T-helper 22 cell (primary cell): ENCODE results near the gene INIP.
"Not testable (repeated sequence)": the region's sequence is repeated elsewhere in the genome, so short reads cannot be mapped to it uniquely, and the experiment has no call there.

Experiments used
- DNase-seq: peaks from one replicate; pipeline ENCODE4 v3.0.0-alpha.2; 2020; ENCODE audit warnings: low read depth

The INIP gene

DNA sequence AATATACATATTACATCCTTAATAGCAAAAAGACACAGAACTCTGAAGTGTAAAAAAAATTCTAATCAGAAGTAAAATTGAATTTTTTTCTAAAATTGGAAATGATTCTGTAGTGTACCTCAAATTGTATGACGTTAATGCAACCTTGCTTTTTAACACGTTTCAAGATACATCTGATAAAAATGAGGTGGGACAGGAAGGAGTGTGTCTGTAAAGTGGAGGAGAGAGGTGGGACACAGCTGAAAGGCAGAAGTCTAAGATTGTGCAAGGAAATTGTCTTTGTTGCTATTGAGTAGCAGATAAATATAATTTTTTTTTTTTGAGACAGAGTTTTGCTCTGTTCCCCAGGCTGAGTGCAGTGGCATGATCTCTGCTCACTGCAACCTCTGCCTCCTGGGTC, 17.0 kb upstream of the INIP start:
- no peak for DNase-seq

DNA sequence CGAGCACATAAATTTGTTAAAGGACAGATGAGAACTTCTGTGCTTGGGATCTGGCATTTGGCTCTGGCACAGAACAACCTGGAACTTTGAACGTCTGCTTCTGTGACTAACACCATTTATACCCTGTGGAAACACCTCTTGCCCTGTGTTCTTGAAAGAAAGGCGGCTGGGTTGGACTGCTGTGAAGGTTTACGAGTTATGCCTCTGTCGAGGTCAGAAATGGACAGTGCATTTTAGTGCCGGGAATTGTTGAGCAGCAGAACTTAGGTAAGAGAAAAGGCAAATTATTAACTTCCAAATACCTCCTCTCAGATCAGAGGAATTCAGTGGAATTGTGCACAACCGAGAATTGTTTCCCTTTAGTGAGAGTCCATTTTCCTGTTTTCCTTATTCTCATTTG, 14.1 kb upstream of the INIP start:
- no peak for DNase-seq

DNA sequence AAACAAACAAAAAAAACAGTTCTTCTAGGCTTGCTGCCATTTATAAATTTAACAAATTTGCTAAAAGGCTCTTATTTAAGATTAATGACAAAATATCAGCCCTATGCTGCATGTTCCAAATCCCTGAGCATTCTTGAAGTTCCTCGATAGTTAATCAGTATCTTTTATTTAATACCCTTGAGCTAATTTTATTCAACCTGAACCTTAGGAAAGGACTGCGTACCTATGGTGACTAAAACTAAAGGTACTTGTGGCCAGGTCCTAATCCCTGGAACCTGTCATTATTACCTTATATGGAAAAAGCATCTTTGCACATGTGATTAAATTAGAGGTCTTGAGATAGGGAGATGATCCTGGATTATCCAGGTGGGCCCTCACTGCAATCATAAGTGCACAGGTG, 10.5 kb upstream of the INIP start:
- DNase-seq: no peak

DNA sequence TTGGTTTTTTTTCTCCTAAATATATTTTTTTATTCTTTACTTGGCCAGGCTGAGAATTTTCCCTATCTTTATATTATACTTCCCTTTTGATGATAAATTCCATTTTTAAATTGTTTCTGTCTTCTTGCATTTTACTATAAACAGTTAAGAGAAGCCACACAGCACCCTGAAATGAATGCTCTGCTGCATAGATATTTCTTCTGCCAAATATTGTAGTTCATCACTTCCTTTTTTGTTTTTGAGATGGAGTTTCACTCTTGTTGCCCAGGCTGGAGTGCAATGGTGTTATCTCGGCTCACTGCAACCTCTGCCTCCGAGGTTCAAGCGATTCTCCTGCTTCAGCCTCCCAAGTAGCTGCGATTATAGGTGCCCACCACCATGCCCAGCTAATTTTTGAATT, 8.5 kb upstream of the INIP start:
- DNase-seq: no peak

DNA sequence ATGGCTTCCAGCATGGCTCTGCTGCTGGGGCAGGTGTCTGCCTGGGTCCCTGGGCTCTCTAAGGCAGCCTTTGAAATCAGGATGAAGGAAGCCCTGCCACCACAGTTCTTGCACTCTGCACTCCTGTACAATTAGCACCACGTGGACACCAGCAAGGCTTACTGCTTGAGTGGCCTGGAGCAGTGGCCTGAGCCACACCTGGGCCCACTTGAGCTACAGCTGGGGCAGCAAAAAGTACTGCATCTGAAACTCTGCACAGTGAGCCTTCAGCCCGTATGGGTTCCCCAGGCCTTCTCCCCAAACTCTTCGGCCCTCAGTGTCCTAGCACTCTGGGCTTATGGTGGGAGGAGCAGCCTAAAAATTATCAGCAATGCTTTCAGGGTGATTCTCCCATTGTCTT, 8.0 kb upstream of the INIP start:
- DNase-seq: no peak

DNA sequence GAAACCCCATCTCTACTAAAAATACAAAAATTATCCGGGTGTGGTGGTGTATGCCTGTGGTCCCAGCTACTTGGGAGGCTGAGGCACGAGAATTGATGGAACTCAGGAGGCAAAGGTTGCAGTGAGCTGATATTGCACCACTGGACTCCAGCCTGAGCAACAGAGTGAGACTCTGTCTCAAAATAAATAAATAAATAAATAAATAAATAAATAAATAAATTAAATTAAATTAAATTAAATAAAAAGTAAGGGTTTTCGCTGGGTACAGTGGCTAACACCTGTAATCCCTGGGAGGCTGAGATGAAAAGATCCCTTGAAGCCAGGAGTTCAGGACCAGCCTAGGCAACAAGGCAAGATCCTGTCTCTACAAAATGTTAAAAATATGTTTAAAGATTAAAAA, 4.8 kb upstream of the INIP start:
- not testable (repeated sequence) for DNase-seq

DNA sequence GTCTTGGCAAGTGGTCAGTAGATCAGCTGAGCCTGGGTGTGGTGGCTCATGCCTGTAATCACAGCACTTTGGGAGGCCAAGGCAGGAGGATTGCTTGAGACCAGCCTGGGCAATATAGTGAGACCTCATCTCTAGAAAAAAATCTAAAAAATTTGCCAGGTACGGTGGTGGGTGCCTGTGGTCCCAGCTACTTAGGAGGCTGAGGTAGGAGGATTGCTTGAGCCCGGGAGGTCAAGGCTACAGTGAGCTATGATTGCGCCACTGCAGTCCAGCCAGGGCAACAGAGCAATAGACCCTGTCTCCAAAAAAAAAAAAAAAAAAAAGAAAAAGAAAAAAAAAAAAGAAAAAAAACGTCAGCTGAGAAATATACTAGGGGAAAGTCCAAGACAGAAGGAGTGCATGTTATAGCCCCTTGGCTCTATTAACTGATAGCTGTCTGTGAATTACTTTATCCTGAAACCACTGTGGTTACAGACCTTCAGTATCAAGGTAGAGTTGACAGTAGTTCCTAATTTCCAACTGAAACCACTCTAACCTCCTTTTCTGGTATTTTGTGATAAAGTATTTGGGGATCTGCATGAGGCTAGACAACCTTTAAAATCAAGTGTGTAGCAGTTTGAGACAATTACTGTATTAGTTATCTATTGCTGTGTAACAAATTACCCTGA, 2.3 kb upstream of the INIP start:
- no peak for DNase-seq

DNA sequence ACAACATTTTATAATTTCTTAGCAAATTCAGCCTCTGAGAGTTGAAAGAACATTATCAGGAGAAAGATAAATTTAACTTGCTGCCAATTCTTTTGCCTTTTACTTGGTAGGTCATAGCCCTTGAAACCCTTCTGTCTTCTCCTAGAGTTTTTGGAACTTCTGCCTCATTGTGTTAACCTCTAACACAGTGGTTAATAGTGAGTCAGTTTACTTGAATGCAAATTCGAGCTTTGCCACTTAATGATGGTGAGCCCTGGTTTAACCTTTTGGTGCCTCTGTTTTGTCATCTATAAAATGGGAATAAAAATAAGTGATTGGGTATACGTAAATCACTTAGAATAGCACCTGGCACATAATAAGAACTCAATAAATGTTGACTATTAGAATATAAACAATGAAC, 1.8 kb upstream of the INIP start:
- DNase-seq: no peak

DNA sequence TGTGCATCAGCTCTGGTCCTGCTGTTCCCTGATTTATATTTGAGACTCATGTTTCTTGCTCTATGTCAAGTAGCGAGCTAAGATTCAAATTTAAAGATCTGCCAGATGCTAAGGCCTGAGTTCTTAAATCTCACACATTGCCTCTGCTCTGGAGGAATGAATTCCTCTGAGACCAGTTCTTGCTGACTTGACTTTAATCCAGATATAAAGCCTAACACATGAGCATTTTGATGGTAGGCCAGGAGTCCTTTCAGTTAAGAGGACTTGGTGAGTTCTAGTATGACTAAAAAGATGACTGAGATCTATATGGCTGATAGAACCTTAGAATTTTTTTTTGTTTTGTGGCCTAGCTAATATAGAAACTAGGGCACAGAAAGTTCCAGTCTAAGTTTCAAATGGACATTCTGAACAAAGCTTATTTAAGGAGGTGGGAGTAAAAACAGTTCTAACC, 1.3 kb upstream of the INIP start:
- no peak for DNase-seq

DNA sequence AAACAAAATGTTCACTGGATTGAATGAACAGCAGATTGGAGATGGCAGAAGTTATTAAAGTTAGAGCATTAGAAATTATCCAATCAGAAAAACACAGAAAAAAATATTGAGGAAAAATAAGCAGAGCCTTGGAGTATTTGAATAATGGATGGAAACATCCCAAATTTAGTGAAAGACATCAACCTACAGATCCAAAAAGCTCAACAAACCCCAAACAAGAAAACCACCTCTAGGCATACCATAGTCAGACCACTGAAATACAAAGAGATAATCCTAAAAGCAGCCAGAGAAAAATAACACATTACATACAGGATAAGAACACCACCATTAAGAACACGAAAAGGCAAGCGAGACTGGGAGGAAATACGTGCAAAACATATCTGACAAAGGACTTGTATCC, 5.2 kb downstream of the INIP start:
- no peak for DNase-seq

DNA sequence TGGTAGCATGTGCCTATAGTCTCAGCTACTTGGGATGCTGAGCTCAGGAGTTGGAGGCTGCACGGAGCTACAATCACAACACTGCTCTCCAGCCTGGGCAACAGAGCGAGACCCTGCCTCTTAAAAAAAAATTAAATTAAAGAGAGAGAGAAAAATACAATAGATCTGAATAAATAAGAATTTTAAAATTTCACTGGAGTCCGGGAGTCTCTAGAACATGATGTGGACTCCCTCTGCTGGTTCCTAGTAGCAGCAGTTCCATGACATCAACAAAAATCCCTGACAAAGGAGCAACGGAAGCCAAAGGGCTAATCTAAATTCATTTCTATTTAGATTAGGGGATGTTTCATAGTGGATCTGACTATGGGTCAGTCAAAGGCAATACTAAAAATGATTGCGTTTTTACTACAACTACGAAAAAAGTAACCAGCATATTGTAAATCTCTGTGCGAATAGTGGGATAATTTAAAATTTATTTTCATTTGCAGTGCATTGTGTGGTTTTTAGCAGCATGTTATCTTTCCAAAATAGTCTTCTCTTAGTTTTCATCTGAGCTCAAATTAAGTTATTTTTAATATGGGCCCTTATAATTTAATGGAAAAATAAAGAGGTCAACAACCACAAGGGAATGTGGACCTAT, 6.7 kb downstream of the INIP start:
- no peak for DNase-seq

DNA sequence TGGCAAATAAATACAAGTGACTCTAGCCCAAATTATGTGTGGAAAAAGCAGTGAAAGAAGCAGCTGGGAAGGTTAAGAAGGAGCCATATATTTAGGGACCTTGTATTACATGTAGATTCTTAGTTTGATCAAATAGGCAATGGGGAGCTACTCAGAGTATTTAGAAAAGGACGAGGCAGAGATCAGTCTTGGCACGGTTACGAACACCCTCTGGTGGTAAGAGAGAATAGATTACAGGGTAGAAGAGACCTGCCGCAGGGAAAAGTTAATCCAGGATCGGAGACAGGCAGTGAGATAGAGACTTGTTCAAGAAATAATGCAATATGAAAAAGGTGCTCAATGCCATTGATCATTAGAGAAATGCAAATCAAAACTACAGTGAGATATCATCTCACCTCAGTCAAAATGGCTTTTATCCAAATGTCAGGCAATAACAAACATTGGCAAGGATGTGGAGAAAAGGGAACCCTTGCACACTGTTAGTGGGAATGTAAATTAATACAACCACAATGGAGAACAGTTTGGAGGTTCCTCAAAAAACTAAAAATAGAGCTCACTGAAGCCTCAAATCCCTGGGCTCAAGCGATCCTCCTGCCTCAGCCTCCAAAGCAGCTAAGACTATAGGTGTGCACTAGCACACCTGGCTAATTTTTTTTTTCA, 12.0 kb downstream of the INIP start:
- no peak for DNase-seq

DNA sequence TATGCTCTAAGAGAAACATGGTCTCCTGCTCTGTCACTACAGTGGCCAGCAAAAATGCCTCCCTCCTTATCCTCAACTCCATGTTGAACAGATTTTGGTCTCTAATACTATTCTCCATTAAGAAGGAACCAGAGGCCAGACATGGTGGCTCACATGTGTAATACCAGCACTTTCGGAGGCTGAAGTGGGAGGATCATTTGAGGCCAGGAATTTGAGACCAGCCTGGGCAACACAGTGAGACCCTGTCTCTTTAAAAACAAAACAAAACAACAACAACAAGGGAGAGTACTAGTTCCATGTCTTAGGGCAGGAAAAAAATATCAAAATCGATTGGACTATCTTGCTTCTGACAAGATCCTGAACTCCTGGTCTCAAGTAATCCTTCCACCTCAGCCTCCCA, 14.6 kb downstream of the INIP start:
- DNase-seq: no peak

DNA sequence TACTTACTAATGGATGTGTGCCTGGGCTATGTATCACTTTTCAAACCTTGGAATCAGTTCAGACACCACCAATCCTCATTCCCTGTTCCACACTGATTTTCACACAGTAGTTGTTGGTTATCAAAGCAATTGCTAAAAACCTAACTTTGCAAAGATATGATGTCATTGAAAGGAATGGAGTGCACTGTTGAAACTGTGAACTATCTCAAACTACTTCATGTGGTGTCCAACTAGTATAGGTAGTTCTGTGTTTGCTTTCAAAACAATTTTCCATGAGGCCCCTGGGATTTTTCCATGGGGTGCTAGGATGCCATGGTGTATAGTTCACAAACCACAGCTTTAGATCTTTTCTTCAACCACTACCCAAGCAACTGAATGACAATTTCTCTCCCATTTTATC, 17.8 kb downstream of the INIP start:
- DNase-seq: no peak

DNA sequence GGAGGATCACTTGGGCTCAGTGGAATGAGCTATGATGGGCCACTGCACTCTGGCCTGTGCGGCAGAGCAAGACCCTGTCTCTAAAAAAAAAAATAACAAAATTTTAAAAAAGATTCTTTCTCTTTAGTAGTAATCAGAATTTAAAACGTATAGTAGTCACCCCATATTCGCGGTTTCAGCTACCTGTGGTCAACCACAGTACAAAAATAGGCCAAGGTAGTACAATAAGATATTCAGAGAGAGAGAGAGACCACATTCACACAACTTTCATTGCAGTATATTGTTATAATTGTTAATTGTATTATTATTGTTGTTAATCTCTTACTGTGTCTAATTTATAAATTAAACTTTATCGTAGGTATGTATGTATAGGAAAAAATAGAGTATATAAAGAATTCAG, 18.7 kb downstream of the INIP start:
- no peak for DNase-seq

DNA sequence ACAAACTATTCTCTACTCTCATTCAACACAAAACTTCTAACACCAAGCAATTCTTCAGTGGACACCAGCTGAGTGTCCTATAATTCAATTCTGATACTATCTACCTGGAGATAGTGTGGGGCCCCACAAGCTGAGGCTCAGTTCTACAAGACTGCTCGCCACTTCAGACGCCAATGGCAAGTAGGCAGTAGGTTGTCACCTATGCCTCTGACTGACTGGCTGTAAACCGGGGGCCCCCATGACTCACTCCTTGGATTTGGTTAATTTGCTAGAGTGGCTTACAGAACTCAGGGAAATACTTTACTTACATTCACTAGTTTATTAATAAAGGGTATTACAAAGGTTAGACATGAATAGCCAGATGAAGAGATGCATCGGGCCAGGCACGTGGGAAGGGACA, 21.5 kb downstream of the INIP start:
- no peak for DNase-seq

DNA sequence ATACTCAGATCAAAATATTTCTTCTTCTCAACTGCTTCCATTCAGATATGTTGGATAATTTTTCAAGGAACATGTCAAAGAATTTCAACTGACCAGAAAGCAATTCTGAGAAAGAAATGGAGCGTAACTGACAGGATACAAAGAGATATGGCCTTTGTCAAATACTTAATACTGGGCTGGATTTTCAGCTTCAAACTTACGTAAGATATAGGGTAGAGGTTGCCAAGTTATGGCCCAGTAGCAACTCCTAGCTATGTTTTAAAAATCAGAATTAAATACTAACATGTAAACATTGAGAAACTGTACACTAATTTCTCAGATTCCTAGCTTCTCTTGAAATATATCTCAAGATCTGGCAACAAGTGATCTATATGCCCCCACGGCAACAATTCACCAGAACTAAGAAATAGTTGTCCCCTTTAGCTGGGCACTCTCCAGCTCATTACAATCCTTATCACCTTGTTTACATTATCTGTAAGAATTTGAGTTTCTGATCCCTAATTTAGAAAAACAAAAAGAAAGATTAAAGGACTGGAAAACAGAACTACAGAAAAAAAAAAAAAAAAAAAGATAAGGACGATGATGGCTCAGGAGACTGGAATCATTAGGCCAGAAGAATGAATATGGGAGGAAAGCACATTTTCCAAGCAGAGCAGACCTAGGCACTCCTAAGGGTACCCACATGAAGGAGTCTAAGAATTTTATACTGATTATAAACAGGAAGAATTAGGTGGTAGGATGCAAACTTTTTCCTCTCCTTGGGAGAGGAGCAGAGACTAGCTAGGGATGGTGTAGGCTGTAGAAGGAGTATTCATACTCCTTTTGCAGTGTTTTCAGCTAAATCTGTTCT, 23.0 kb downstream of the INIP start:
- DNase-seq: no peak

DNA sequence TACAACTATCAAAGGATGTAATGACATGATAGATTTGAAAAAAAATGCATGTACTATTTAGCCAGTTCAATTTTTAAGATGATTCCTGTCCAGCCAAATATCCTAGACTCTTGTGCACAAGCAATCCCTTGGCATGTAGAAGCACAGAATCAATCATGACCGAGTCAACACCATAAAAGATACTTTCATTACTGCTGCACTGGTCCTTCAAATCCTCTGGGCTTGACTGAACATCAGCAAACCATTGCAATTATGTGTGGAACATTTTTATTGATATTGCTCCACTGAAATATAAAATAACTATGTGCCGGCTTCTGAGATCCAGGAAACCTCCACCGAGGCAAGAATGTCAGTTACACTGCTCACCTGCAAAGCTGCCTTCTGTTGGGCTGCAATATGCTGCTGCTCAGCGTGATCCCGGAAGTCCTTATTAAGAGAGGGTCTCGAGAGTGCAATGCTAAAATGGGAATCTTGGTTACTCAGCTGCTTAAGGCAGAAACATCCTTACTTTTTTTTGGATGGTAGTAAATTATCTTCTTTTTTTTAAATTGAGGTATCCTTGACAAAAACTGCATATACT, 28.7 kb downstream of the INIP start:
- DNase-seq: no peak

DNA sequence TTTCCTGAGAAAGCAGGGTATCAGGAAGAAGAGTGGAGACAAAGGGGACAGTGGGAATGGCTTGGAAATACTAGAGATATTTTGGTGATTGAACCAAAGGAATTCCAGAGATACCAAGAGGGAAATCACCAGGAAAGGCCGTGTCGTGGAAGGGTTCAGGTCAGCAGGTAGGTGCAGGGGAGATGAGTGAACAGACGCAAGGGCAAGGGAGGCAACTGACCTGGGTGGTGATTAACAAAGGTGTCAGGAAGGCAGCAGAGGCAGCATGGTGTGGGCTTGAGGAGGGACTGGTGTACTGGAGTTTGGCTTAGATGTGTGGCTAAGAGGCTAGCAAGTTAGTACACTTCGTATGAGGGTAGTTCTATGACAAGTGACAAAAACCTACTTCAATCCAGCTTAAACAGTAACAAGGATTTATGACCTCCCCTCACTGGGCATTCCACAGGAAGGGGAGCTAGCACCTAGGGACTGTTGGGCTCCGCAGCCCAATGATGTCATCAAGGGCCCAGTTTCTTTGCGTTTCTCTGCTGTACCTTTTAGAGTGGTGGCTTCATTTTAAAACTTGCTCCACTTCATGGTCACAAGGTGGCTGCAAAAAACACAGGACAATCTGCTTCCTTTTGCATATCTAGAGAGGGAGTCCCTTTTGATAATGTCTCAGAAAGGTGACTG, 37.0 kb downstream of the INIP start:
- no peak for DNase-seq

DNA sequence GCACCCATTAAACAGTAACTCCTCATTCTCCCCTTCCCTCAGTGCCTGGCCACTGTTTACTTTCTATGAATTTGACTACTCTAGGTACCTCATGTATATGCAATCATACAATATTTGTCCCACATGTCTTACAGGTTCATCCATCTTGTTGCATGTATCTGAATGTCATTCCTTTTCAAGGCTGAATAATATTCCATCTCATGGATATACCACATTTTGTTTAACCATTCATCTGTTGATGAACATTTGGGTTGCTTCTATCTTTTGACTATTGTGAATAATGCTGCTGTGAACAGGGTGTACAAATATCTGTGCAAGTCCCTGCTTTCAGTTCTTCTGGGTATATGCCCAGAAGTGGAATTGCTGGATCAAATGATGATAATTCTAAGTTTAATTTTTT, 40.9 kb downstream of the INIP start:
- DNase-seq: no peak

DNA sequence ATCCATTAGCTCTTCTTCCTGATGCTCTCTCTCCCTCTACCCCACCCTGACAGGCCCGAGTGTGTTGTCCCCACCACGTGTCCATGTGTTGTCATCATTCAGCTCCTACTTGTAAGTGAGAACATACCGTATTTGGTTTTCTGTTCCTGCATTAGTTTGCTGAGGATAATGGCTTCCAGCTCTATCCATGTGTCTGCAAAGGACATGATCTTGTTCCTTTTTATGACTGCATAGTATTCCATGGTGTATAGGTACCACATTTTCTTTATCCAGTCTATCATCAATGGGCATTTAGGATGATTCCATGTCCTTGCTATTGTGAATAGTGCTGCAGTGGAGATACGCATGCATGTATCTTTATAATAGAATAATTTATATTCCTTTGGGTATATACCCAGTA, 44.7 kb downstream of the INIP start:
- DNase-seq: not testable (repeated sequence)
